Coronary artery (tissue), 2 donors: ENCODE results near the gene CCDC195.

ENCODE experiments used
- DNase-seq: peaks from one replicate; pipeline ENCODE4 v3.0.0-alpha.2; 2017; ENCODE audit warnings: low spot score
- H3K27ac ChIP-seq, 2 donors: fragments of 200-600 bp; sonication (generic); one replicate each; pipeline ENCODE4 v1.5.1; 2016 to 2019
- H3K4me3 ChIP-seq: fragments of 200-600 bp; sonication (generic); 2 replicates; pipeline ENCODE4 v1.5.1; 2016; ENCODE audit warnings: mild to moderate bottlenecking, moderate library complexity
- CTCF ChIP-seq: fragments of 200-600 bp; sonication (generic); IDR thresholded peaks from one replicate; pipeline ENCODE4 v1.5.1; 2019; ENCODE audit warnings: antibody characterized with exemption

CCDC195 gene

GRCh38 chr2:224691563-224691962 lies 24.6 kb downstream of the CCDC195 start:
- no peak for TF ChIP-seq CTCF
- DNase-seq: no peak

GRCh38 chr2:224690868-224691267 lies 25.3 kb downstream of the CCDC195 start:
- DNase-seq: no peak

More at GRCh38 chr2:224691563-224691962, 24.6 kb downstream of the CCDC195 start:
- H3K27ac ChIP-seq: no peak overlapping the region
- no peak overlapping the region for H3K4me3 ChIP-seq

DNA sequence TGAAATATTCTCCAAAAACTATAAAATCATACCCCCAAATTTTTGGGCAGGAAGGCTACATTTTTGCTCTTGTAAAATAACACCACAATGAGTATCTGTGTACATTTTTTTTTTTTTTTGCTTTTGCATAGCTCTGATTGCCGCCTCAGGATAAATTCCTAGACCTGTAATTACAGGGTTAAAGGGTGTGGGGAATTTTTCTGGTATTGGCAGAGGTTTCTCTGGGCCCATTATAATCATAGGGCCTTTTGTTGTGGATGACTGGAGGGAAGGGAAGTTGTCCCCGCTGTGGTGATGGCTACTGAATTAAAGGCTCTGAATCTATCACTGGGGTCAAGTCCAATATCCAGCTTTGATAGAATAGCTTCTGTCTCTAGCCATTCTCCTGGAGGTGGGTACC lies 26.6 kb downstream of the CCDC195 start:
- Histone ChIP-seq H3K4me3 (no peak overlapping the region), H3K27ac (no peak overlapping the region)
- no peak for DNase-seq
- TF ChIP-seq CTCF: no peak

More at GRCh38 chr2:224690868-224691267, 25.3 kb downstream of the CCDC195 start:
- H3K27ac ChIP-seq: no peak overlapping the region
- H3K4me3 ChIP-seq: no peak overlapping the region
- no peak for TF ChIP-seq CTCF

GRCh38 chr2:224688997-224689396 lies 27.2 kb downstream of the CCDC195 start:
- no peak overlapping the region for H3K4me3 ChIP-seq
- no peak for DNase-seq
- no peak overlapping the region for H3K27ac ChIP-seq
- no peak for TF ChIP-seq CTCF

GRCh38 chr2:224687156-224687555 lies 29.0 kb downstream of the CCDC195 start:
- Histone ChIP-seq H3K4me3 (no peak overlapping the region), H3K27ac (no peak overlapping the region)
- TF ChIP-seq CTCF: no peak
- no peak for DNase-seq

GRCh38 chr2:224685121-224685520 lies 31.0 kb downstream of the CCDC195 start:
- no peak for TF ChIP-seq CTCF
- H3K27ac ChIP-seq: no peak overlapping the region

GRCh38 chr2:224682134-224682533 lies 34.0 kb downstream of the CCDC195 start:
- Histone ChIP-seq H3K4me3 (no peak overlapping the region), H3K27ac (no peak overlapping the region)
- no peak for DNase-seq
- no peak for TF ChIP-seq CTCF

More at GRCh38 chr2:224685121-224685520, 31.0 kb downstream of the CCDC195 start:
- no peak for DNase-seq
- no peak overlapping the region for H3K4me3 ChIP-seq
